Panc1 (cell line): ENCODE results near the gene THRB.
"Not testable (repeated sequence)": the region's sequence is repeated elsewhere in the genome, so short reads cannot be mapped to it uniquely, and the experiment has no call there.

Experiments
- POLR2AphosphoS5 ChIP-seq: IDR thresholded peaks from 2 replicates; pipeline ENCODE4 v1.6.1; 2012; ENCODE audit warnings: mild to moderate bottlenecking, low read depth, low read length, moderate library complexity
- TF ChIP-seq, protein P1 (sequence below): fragments of 450-650 bp; IDR thresholded peaks from 2 replicates; pipeline ENCODE4 v1.5.1; 2017; ENCODE audit warnings: mild to moderate bottlenecking
- TF ChIP-seq, protein P2 (sequence below), 2 experiments: IDR thresholded peaks; 2 replicates each; pipeline ENCODE4 v1.6.1; 2011 to 2012; ENCODE audit warnings: low read depth in 2 of 2, control low read depth in 1 of 2, low read length in 1 of 2, mild to moderate bottlenecking in 1 of 2, moderate library complexity in 1 of 2; ENCODE audit not compliant: insufficient read depth in 1 of 2

DNA sequence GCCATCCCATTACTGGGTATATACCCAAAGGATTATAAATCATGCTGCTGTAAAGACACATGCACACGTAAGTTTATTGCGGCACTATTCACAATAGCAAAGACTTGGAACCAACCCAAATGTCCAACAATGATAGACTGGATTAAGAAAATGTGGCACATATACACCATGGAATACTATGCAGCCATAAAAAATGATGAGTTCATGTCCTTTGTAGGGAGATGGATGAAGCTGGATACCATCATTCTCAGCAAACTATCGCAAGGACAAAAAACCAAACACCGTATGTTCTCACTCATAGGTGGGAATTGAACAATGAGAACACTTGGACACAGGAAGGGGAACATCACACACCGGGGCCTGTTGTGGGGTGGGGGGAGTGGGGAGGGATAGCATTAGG is 95.9 kb downstream of the THRB start:
- TF ChIP-seq, protein P1, sequence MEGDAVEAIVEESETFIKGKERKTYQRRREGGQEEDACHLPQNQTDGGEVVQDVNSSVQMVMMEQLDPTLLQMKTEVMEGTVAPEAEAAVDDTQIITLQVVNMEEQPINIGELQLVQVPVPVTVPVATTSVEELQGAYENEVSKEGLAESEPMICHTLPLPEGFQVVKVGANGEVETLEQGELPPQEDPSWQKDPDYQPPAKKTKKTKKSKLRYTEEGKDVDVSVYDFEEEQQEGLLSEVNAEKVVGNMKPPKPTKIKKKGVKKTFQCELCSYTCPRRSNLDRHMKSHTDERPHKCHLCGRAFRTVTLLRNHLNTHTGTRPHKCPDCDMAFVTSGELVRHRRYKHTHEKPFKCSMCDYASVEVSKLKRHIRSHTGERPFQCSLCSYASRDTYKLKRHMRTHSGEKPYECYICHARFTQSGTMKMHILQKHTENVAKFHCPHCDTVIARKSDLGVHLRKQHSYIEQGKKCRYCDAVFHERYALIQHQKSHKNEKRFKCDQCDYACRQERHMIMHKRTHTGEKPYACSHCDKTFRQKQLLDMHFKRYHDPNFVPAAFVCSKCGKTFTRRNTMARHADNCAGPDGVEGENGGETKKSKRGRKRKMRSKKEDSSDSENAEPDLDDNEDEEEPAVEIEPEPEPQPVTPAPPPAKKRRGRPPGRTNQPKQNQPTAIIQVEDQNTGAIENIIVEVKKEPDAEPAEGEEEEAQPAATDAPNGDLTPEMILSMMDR, result not testable (repeated sequence)
- TF ChIP-seq POLR2AphosphoS5, result not testable (repeated sequence)
- TF ChIP-seq, protein P2, sequence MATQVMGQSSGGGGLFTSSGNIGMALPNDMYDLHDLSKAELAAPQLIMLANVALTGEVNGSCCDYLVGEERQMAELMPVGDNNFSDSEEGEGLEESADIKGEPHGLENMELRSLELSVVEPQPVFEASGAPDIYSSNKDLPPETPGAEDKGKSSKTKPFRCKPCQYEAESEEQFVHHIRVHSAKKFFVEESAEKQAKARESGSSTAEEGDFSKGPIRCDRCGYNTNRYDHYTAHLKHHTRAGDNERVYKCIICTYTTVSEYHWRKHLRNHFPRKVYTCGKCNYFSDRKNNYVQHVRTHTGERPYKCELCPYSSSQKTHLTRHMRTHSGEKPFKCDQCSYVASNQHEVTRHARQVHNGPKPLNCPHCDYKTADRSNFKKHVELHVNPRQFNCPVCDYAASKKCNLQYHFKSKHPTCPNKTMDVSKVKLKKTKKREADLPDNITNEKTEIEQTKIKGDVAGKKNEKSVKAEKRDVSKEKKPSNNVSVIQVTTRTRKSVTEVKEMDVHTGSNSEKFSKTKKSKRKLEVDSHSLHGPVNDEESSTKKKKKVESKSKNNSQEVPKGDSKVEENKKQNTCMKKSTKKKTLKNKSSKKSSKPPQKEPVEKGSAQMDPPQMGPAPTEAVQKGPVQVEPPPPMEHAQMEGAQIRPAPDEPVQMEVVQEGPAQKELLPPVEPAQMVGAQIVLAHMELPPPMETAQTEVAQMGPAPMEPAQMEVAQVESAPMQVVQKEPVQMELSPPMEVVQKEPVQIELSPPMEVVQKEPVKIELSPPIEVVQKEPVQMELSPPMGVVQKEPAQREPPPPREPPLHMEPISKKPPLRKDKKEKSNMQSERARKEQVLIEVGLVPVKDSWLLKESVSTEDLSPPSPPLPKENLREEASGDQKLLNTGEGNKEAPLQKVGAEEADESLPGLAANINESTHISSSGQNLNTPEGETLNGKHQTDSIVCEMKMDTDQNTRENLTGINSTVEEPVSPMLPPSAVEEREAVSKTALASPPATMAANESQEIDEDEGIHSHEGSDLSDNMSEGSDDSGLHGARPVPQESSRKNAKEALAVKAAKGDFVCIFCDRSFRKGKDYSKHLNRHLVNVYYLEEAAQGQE (IDR thresholded peaks at IDR 0.05; ENCODE audit: insufficient read depth in 1 of 2, low read depth in 2 of 2, low read length in 1 of 2), result not testable (repeated sequence)
